HG02798 (cell line): ENCODE measurements around the gene ALOX15B.

ENCODE experiments used
- ATAC-seq: cut with Tn5 transposase; IDR thresholded peaks from one replicate; pipeline ENCODE4 v1.9.1; 2021; ENCODE audit warnings: mild to moderate bottlenecking; ENCODE audit not compliant: unreplicated experiment, poor library complexity

Gene ALOX15B, protein sequence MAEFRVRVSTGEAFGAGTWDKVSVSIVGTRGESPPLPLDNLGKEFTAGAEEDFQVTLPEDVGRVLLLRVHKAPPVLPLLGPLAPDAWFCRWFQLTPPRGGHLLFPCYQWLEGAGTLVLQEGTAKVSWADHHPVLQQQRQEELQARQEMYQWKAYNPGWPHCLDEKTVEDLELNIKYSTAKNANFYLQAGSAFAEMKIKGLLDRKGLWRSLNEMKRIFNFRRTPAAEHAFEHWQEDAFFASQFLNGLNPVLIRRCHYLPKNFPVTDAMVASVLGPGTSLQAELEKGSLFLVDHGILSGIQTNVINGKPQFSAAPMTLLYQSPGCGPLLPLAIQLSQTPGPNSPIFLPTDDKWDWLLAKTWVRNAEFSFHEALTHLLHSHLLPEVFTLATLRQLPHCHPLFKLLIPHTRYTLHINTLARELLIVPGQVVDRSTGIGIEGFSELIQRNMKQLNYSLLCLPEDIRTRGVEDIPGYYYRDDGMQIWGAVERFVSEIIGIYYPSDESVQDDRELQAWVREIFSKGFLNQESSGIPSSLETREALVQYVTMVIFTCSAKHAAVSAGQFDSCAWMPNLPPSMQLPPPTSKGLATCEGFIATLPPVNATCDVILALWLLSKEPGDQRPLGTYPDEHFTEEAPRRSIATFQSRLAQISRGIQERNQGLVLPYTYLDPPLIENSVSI

DNA sequence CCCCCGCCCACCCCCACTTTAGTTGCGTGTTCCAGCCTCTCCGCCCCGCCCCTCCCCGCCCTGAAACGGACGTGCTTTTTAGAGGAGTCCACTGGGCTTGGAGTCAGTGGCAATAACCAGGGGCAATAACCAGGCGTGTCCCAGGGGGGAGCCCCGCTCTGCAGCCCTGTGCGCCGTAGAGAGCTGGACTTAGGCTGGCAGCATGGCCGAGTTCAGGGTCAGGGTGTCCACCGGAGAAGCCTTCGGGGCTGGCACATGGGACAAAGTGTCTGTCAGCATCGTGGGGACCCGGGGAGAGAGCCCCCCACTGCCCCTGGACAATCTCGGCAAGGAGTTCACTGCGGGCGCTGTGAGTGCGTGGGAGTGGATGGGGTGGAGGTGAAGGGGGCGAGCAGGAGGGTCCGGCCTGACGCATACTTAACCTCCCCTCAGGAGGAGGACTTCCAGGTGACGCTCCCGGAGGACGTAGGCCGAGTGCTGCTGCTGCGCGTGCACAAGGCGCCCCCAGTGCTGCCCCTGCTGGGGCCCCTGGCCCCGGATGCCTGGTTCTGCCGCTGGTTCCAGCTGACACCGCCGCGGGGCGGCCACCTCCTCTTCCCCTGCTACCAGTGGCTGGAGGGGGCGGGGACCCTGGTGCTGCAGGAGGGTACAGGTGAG is at the start of gene ALOX15B:
ALOX15B (plus strand) TSS at position 106 of the 657 bp plus-strand sequence; CDS start at position 203, 97 bp downstream.
- ATAC-seq = no peak

DNA sequence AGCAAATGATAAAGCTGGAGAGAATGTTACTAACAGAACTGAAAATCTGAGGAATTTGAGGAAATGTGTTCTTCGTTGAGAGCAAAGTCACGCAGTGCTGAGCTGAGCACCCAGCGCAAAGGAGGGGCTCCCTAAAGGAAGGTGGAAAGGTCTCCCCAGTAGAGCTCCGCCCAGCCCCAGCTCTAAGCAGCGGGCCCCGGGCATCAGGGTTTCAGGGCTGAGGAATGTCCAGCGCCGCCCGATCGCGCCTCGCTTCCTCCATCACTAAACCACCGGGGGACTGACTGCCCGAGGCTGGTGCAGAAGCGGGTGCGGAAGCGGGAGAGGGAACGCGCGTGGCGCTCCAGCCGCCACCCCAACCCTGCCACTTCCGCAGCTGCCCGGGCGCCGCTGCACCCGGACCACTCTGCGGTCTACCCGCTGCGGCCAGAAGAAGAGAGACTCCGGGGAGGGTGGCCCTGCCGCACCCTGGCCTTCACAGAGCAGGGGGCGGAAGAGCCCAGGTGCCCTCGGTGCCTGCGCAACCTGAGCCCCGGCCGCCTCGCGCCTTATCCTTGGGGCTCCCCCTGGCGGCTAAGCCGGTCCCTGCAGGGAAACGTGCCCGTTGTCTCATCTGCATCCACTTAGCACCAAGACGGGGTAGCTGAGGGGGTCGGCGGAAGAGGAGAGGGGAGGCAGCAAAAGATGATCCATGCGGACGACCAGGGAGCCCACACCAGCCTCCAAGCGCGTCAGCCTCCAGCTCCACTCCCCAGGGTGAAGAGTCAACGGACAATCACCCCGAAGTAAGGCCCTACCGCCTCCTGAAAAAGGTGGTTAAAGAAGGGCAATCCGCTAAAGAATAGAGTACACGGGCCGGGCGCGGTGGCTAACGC is 48.8 kb upstream of the ALOX15B start:
- peak; percentile 86 for ATAC-seq

DNA sequence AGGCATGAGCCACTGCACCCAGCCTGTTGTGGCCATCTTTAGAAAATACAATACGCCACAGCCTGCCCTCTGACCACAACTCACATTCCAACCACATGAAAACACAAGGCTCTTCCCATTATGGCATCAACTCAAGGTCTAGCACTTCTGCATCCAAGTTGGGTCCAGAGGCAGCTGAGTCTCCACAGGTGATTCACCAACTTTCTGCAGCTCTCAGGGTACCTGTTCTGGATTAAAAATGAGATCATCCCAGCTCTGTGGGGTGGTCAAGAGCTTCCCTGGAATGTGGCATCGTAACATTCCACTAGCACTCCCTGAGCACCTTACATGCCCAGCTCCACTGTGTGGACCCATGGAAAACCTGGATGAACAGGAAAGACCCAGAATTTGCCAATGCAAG is 46.3 kb upstream of the ALOX15B start:
- ATAC-seq = no peak

DNA sequence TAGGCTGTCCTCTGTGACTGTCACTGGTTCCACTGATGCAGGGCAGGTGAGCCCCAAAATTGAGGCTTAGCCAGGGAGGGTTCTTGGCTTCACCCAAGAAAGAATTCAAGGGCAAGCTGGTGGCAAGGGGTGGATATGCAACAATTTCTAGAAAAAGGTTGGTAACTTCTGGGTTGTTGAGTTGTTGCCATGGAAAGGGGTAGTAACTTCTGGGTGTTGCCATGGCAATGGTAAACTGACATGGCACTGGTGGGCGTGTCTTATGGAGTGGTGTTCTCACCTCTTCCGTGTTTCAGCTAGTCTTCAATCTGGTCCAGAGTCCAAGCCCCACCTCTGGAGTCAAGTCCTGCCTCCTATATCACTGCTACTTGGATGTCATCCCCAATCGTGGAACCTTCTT is 45.9 kb upstream of the ALOX15B start:
- no peak for ATAC-seq

DNA sequence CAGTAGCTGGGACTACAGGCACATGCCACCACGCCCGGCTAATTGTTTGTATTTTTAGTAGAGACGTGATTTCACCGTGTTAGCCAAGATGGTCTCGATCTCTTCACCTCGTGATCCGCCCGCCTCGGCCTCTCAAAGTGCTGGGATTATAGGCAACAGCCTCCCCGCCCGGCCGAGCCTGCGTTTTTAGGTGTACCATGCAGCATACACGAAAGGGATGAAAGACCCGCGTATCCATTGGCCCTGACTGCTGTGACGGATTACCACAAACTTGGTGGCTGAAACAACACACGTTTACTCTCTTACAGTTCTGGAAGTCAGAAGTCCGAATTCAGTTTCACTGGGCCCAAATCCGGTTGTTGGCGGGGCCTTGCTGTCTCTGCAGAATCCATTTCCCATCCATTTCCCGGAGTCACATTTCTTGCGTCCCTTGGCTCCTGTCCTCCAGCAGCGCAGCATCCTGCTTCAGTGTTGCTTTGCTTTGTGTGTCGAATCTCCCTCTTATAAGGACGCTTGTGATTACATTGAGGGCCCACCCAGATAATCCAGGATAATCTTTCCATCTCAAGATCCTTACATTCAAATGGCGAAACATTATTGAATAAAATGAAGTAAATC is 44.8 kb upstream of the ALOX15B start:
- no peak for ATAC-seq

DNA sequence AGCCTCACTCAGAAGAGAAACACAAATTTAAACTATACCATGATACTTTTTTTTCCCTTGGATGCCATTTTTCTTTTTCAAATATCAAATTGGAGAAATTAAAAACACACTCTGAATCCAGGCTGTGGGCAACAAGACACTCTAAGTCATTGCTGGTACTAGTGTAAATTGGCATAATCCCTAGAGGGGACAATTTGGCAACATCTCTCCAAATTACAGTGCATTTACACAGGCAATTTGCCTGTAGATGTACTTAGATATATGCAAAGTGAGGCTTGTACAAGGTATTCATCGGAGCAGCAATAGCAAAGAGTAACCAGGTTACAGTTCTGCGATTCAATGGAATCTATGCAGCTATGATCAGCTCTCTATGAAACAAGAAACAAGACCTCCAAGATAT is 43.1 kb upstream of the ALOX15B start:
- ATAC-seq = no peak

DNA sequence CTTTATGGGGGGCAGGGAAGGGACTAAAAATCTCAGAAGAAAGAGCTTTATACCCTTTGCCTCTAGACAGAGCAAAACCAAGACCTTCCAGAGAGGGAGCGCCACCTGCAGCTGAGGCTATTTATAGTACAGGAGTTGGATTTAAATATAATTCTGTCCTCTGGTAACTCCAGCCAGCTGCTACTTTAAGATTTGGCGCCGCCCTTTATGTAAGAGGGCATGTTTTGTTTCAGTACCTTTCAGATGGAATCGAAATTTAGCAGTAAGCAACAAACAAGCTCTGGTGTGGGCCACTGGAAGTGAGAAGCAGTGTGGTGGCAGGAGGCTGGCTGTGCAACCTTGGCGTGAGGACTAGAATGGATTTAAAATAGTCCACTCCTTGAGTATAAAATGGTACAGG is 41.7 kb upstream of the ALOX15B start:
- no peak for ATAC-seq

DNA sequence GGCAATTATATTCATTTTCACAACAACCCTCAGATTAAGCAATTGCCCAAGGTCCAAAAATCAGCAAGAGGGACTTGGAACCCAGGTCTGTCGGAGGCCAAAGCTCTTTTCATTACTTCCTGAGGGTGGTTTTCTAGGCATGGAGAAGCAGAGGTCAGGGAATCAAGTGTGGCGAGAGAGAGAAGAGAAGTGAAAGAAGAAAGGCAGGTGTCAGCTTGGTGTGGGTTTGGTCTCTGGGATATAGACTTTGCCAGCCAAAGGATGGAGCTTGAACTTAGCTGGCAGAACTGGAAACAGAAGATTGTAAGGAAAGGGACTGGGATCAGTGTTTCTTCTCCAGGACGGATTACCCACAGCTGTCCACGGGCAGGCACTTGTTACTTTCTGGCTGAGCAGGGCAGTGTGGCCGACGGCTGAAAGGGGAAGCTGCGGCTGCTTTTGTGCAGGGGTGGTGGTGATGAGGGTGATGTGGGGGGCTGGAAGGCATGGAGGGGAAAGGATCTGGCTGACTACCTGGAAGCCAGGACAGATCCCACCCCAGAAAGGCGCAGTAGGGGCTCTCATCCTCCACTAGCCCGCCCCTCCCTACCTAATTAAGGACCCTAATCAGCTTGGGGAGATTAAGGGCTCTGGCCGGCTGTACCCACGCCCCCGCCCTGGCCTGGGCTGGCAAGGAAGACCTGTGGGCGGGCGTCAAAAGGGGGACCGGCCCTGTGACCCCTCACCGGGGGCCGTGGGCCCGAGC is 36.7 kb upstream of the ALOX15B start, which contains the start of gene GUCY2D:
GUCY2D (plus strand) TSS at position 640 of the 745 bp plus-strand sequence. CDS start 433 bp downstream, outside the sequence.
- no peak for ATAC-seq

DNA sequence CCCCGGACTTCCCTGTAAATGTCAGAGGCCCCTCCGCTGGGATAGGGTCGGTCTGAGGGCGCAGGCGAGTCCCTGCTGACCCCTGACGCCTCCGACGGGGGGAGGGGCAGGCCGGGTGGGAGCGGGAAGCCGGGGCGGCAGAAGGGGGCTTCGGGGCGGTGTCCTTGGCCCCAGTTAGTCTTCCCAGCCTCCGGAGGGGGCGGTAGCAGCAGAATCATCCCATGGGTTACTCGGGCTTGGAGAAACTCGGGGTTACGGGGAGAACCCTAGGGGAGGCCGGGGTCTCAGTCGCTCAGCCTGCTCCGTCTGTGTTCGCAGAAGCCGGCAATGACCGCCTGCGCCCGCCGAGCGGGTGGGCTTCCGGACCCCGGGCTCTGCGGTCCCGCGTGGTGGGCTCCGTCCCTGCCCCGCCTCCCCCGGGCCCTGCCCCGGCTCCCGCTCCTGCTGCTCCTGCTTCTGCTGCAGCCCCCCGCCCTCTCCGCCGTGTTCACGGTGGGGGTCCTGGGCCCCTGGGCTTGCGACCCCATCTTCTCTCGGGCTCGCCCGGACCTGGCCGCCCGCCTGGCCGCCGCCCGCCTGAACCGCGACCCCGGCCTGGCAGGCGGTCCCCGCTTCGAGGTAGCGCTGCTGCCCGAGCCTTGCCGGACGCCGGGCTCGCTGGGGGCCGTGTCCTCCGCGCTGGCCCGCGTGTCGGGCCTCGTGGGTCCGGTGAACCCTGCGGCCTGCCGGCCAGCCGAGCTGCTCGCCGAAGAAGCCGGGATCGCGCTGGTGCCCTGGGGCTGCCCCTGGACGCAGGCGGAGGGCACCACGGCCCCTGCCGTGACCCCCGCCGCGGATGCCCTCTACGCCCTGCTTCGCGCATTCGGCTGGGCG is 35.9 kb upstream of the ALOX15B start:
- ATAC-seq = no peak

DNA sequence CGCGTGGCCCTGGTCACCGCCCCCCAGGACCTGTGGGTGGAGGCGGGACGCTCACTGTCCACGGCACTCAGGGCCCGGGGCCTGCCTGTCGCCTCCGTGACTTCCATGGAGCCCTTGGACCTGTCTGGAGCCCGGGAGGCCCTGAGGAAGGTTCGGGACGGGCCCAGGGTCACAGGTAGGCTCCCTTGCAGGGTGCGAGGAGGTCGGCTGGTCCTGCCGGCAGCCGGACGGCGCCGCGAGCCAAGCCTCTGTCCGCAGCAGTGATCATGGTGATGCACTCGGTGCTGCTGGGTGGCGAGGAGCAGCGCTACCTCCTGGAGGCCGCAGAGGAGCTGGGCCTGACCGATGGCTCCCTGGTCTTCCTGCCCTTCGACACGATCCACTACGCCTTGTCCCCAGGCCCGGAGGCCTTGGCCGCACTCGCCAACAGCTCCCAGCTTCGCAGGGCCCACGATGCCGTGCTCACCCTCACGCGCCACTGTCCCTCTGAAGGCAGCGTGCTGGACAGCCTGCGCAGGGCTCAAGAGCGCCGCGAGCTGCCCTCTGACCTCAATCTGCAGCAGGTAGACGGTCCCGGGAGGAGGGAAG is 35.2 kb upstream of the ALOX15B start:
- ATAC-seq = no peak

DNA sequence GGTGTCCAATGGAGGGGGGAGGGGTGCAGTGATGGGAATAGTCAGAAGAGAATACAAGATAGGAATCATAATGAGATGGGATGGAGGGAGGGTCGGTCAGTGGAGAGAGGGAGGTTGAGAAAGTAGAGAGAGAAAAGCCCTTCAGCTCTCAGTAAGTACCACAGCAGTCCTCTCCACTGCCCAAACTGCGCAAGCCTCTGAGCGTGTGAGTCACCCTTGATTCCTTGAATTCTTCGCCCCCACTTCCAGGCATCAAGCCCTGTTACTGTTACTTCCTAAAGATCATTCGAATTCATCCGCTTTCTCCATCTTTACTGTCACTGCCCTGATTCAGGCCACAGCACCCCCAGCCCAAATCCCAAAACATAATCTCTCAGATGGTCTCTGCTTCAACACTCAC is 34.0 kb upstream of the ALOX15B start:
- ATAC-seq = no peak

DNA sequence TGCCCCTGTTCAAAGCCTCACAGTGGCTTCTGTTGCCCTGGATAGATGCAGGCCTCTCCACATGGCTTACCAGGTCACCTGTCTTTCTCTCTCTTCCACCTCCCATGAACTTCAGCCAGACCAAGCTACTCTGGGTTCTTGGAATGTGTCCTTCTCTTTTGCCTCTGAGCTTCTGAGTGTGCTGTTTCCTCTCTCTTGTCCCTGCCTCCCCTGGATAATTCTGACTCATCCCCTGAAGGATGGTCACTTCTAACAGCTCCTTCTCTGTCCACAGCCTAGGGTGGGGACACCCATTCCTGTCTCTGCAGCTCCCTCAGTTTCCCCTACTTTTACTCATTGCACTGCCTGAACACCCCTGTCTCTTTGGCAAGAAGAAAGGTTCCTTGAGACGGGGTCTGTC is 33.5 kb upstream of the ALOX15B start:
- ATAC-seq = no peak

DNA sequence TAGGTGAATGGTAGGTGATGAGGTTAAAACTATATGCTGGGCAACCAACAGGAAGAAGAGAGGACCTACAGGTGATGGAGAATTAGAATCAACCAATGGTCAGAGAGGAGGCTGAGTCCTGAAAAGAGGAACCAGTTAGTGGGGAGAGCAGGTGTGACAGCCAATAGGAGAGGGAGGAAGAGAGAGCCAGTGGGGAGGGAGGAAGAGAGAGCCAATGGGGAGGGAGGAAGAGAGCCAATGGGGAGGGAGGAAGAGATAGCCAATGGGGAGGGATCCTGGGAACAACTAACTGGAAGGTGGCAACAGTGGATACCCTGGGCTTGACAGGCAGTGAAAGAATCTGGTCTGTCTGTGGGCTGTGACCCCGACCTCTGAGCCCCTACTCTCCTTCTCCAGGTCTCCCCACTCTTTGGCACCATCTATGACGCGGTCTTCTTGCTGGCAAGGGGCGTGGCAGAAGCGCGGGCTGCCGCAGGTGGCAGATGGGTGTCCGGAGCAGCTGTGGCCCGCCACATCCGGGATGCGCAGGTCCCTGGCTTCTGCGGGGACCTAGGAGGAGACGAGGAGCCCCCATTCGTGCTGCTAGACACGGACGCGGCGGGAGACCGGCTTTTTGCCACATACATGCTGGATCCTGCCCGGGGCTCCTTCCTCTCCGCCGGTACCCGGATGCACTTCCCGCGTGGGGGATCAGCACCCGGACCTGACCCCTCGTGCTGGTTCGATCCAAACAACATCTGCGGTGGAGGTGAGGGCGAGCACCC is 32.7 kb upstream of the ALOX15B start:
- no peak for ATAC-seq

DNA sequence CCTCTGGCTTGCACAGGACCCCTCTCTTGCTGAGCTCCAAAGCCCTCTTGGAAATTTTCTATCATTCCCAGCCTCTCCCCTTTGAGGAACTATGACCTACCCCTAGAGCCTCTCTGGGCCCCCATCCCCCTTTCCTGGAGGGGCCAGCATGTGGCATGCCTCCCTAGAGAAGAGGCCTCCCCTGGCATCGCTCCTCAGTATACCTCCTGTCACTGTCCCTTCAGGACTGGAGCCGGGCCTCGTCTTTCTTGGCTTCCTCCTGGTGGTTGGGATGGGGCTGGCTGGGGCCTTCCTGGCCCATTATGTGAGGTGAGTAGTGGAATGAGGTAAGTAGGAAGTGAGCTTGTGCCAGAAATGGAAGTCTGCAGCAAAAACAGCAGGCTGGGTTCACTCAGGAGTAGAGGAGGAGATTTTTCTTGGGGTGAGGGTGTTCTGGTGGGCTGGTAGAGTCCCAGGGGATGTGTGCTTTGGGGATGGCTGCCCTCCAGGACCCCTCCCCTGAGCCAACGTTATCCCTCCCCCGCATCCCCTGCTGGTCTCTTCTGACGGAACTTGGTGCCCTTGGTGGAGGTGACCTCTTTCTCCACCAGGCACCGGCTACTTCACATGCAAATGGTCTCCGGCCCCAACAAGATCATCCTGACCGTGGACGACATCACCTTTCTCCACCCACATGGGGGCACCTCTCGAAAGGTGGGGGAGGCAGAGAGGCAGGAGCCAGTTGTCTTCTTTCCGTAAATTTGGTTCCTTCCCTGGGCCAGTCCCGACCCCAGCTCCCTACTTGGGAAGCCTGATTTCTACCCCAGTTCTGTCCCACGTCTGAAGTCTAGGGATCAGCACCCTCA is 31.8 kb upstream of the ALOX15B start:
- ATAC-seq = no peak

DNA sequence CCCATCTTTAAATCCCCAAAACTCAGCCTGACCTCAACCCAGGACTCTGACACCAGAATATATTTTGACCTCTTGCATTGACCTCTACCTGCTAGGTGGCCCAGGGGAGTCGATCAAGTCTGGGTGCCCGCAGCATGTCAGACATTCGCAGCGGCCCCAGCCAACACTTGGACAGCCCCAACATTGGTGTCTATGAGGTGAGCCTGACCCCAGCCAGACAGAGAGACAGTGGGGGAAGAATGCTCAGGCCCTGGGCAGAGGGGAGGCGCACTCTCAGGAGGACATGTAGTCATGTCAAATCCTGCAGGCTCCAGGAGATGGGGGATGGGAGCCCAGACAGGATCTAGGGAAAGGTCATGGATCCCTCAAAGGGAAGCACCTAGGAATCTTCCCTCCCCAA is 31.0 kb upstream of the ALOX15B start:
- no peak for ATAC-seq

DNA sequence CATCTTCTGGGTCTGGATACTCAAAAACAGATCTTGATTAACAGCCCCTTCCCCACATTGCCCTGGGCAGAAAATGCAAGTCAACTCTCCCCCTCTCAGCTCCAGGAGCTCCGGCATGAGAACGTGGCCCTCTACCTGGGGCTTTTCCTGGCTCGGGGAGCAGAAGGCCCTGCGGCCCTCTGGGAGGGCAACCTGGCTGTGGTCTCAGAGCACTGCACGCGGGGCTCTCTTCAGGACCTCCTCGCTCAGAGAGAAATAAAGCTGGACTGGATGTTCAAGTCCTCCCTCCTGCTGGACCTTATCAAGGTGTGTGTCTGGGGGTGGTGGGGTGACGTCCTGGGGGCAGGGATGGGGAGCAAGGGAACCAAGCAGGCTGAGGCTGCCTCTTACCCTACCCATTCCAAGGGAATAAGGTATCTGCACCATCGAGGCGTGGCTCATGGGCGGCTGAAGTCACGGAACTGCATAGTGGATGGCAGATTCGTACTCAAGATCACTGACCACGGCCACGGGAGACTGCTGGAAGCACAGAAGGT is 26.7 kb upstream of the ALOX15B start:
- ATAC-seq = no peak
